Colon (tissue), 2 donors: ENCODE data around the gene DLD.
"Not testable (repeated sequence)": the region's sequence is repeated elsewhere in the genome, so short reads cannot be mapped to it uniquely, and the experiment has no call there.

Experiments used
- FAIRE-seq: peaks from 2 replicates; lab custom pipeline; 2012; peaks lifted over from hg19 to GRCh38; lab: Jason Lieb, UNC
- donor health status: control.
- donor health status: control.

The DLD gene

DNA sequence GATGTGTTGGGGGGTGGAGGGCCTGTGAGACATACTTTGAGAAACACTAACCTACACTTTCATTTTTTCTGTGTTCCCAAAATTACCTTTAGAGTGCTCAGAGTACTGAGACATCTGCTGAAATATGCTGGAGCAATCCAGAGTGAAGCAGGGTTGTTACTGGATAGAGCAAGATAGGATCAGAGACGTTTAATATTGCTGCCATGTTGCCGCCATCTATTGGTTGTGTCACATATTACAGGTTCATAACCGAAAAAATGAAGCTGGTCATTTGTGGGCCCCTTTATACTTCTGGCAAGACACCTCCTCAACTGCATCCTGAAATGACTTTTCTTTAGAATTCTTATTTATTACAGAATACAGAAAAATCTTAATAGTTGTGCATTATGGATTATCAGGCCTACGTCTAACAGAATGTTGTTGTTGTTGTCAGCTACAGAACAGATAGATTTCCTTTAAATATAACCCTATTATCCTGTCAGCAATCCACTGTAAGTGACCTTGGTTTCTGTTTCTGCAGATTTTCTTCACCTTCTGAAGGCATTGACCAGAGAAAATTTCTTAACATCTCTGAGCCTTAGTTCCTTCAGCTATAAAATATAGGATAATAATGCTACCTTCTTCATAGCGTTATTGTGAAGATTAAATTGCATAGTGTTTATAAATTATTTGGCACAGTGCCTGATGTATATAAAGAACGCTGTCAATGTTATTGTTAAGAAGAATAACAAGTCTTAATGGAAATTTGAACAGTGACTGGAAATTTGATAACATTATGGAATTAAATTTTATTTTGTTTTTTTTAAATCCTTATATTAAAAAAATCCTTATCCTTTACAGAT lies 16.2 kb upstream of the DLD start:
- FAIRE-seq, result peak; percentile 28

DNA sequence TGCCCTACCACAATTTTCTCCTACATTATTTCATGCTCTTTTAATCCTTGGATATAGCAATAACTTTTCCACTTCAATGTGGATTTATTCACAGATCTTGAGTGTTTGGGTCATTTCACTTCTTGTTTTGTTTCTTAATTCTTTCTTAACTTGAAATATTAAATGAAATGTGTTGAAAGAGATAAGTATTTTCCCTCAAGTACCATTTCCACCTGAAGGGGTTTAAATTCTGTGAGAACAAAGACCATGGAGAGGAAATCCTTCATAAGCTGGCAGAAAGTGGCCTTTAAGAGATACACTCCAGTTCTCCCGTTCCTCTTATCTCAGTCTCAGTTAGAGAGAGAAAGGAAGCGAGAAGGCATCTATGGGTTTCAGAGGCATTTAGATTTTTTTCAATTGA lies 14.1 kb upstream of the DLD start:
- FAIRE-seq, result no peak

DNA sequence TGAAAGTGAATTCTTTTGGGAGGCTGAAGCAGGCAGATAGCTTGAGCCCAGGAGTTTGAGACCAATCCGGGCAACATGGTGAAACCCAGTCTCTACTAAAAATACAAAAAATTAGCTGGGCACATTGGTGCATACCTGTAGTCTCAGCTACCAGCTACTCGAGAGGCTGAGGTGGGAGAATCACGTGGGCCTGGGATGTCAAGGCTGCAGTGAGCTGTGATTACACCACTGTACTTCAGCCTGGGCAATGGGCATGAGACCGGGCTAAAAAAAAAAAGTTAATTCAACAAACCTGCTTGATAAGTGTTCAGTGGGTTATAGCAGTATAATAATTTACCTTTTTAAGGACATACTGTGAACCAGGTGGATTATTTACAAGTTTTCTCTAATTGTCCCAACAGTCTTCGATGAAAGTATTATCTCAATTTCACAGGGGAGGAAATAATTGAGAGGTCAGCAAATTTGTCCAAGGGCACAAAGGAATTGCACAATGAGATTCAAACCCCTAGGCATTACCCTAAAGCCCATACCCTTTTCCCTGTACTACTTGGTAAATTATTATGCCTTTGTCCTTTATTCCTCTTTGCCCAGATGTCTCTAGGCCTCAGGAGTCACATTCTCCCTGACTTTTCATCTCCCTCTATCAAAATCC lies 13.1 kb upstream of the DLD start:
- no peak for FAIRE-seq

DNA sequence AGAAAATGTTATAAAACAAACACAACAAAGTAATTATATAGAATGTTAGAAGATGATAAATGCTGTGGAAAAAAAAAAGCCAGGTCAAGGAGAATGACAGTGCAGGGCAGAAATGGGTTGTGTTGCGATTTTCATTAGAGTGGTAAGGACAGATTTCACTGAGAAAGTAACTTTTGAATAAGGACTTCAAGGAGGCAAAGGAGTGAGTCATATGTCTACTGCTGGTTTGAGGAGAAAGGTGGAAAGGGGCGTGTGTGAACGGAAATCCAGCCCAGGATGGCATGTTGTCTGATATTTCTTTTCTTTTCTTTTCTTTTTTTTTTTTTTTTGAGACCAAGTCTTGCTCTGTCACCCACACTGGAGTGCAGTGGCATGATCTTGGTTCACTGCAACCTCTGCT lies 12.3 kb upstream of the DLD start:
- FAIRE-seq, result no peak

DNA sequence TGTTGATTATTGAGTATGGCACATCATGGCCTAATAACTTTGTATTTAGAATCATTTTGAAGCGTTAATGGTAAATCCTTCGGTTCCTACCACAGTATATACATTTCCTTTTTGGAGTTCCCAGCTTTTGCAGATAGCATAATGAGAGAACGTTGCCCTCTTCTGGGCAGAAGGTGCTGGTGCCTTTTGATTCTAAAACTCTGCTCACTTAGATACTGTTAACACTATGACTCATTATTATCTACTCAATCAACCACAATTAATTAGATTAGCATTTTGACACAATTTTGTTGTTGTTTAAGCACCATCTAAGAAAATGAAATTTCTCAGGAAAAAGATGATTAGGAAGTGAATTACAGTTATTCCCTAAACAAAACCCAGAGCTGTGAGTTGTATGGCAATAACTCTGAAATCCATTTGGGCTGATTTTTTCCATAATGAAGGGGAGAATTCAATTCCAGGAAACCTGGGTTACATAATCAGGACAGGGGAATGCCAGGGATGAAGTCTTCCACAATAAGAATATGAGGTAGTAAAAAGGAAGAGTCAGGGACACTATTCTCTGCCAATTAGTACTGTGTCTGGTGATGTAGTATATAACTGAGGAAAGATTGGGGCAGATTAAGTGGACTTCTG lies 11.5 kb upstream of the DLD start:
- FAIRE-seq, result no peak

DNA sequence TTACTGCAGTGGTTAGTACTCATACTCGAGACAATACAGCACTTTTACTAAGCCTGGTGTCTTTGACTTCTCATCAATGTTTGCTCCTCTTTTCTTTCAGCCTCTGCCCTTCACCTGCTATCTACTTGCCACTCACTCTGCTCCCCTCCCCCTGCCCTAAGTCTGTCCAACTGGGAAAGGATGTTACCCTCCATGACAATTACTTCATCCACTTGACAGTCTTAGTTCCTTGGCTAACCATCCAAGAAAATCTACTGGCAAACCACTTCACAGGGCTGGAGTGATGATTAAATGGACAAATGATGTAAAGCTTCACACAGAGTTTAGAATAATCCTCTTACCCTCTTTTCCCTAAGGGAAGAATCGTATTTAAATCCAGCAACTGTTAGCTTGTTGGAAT lies 8.2 kb upstream of the DLD start:
- no peak for FAIRE-seq

DNA sequence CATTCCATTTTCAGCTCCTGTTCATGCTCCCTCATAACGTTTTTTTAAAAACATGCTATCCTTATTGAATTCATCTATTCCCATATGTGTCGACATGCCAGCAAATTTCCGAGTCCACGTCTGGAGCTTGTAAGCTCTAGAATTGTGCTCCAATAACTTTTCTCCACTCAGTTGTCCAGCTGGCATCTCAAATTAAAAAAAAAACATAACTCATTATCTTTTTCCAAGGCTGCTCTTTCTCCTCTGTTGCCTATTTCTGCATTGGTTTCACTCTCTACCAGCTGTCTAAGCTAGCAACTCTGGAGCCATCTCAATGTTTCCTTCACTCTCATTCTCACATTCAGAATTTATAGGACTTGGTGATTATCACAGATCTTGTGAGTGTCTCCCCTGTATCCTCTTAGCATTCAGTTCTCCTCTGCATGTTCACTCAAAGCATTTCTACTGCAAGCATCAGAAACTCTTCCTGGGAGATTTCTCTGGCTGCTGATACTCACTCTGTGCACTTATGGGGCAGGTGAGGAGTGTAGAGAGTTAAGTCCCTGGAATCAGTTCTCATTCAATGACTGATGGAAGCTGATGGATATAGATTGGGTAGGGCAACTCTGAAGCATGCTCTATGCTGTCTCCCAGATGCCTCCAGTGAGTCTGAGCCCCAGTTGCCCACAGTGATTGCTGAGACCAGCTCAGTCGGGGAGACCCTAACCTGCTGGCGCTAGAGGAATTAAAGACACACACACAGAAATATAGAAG lies 6.7 kb upstream of the DLD start:
- FAIRE-seq, result no peak

DNA sequence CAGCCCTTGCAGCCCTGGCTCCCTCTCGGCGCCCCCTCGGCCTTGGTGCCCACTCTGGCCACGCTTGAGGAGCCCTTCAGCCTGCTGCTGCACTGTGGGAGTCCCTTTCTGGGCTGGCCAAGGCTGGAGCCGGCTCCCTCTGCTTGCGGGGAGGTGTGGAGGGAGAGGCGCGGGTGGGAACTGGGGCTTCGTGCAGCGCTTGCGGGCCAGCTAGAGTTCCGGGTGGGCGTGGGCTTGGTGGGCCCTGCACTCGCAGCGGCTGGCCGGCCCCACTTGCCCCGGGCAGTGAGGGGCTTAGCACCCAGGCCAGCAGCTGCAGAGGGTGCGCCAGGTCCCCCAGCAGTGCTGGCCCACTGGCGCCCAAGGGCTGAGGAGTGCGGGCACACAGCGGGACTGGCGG lies 3.2 kb upstream of the DLD start:
- not testable (repeated sequence) for FAIRE-seq

DNA sequence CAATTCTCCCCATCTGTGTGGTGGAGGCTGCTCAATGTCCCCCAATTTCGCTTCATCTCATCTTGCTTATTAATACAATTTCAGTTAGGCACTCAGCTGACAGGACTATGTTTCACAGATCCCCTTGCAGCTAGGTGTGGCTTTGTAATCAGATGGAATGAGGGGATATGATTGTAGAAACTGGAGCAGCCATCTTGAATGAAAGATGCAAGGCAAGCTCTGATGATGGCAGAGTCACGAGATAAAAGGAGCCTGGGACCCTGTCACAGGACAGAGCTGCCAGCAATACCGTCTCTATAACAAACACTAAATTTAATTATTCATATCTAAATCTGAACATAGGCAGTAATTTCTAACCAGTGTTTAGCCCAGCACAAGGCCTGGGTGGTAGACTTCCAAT lies 991 bp upstream of the DLD start:
- no peak for FAIRE-seq

DNA sequence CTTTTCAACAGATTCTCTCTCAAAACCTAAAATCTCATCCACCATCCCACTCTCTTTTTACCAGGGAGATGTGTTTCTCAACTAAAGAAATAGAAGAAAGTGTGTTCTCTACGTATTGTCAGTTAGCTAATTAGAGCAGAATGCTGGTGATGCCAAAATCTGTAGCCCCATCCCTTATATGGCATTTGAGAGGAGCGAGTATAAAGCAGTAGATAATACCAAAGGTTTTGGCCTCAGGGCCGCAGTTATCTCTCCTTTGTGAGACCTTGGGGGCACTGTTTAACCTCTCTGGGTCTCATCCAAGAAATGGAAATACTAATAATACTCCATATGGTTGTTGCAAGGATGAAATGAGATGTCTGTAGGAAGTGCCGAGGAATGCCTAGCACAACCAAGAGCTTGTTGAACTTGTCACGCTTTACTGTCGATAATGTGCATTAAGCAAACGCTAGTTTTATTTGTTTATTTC lies 456 bp upstream of the DLD start:
- no peak for FAIRE-seq

DNA sequence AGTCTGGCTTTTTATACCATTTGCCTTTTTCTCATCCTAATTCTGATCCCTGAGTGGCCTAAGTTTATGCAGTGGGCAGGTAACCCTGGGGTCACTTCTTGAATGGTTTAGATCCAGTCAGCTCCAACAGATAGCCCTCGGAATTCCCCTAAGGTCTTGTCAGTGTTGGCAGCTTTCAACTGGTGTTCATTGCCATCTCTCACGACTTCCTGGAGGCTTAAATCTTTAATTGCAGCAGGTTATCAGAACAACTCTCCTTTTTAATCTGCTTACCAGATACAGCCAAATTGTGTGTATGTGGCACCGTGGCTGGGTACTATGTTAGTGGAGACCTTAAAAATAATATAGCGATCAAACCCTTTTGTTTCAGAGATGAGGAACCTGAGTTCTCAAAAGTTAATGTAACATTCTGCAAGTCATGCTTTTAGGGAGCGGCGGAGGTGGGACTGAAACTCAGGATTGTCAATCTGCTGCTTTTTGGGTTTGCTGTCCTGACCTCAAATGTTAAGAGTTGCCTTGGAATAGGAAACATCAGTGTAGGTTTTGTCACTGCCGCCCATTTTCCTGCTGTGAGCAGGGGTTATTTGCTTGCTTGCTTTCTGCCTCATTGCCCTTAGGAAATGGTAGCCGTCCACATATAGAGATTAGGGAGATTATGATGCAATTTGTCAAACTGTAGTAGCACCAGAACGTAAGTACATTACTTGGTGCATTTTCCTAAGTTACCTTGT lies 818 bp downstream of the DLD start:
- FAIRE-seq, result no peak

DNA sequence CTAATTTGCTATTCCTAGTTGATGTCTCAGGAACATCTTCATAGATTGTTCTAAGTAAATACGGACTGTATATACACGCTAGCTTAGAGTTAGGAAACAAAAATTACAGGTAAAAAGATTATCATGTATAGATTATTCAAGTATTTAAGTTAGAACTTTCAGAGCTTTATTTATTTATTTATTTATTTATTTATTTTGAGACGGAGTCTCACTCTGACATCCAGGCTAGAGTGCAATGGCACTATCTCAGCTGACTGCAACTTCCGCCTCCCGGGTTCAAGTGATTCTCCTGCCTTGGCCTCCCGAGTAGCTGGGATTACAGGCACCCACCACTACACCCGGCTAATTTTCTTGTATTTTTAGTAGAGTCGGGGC lies 1.4 kb downstream of the DLD start:
- not testable (repeated sequence) for FAIRE-seq

DNA sequence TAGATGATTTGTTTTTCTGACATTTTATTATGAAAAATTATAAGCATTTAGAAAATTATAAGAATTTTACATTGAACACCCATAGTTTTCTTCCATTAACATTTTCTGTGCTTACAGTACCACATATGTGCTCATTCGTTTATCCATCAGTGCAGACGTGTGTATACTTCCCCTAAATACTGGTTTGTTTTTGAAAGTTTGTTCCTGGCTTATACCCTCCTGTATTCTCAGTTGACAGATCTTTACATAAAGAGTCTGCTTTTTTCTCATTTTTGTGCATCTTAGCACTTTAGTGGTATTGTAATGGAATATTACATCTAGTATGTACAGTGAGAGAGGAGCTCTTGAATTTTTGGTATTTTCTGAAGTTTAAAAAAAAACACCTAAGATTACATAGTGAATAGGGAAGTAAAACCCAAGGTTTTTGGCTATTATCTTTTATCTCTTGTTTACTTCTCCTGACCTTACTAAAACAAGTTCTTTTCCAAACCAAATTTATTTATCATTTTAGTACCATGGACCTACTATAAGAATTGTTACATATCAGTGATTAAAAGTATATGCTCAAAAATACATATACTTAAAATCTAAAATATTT lies 8.1 kb downstream of the DLD start:
- FAIRE-seq, result peak; percentile 14

DNA sequence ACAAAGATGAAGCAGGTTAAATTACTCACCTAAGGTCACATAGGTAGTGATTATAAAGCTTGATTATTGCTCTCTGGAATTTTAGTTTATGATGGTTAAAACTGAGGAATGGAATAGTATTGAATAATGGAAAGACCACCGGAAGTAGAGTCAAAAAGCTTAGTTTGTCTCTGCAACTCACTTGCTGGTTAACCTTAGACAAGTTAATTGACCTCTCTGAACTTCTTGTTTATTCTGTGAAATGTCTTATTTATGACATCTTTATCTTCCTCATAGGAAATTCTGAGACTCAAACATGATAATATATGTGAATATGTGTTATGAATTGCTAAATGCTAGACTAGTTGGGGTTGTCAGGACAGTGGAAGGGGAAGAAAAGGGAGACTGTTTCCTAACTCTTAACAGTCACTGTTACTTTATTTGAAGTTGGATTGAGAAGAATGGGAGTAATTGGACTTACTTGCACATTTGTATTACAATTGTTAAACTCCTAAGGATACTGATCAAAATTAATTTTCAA lies 9.6 kb downstream of the DLD start:
- FAIRE-seq, result no peak

DNA sequence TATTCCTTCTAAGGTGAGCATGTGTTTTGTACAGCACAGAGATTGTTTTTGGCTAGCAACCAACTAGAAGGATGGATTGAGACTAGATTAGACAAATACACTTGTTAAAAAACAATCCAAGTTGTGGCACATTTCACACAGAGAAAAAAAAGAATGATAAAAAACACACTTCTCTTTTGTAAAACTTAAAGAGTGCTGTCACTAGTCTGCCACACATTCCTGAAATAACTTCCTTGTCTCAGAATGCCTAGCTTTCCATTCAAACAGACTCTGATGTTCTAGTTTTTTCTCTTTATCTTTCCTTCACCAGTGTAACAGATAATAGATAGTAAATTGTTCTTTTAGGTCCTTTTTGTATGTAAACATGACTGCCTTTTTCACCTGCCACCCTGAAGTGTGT lies 11.4 kb downstream of the DLD start:
- no peak for FAIRE-seq

DNA sequence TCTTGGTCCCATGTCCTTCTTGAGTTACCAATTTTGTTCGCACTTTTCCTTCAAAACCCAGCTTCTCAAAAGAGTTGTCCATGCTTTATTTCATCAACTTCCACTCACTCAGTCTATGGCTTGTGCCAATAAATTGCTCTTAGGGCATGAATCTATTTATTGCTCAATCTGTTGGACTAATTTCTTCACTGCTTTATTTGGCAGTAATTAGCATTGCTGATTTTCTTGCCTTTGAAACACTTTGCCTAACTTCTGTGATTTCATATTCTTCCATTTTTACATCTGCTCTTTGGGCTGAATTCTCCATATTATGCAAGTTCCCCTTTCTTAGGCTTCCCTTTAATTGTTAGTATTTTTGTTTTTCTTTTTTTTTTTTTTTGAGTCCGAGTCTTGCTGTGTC lies 16.8 kb downstream of the DLD start:
- FAIRE-seq, result no peak

DNA sequence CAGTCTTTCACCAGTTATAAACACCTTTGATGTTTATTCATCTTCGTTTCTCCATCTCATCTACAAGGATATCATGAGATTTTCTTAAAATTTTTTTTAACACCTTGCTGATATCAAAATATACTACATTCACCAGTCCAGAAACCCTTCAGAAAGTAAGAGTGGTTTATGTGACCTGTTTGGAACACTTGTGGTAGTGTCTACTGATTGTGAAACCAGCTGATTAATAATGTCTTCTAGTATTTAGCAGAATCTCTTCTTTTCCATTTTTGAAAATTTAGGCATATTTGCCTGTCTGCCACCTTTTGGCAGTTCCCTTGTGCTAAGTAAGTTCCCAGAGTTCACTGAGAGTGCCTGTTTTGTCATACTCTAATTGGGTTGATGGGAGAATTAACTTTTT lies 18.5 kb downstream of the DLD start:
- FAIRE-seq, result no peak

DNA sequence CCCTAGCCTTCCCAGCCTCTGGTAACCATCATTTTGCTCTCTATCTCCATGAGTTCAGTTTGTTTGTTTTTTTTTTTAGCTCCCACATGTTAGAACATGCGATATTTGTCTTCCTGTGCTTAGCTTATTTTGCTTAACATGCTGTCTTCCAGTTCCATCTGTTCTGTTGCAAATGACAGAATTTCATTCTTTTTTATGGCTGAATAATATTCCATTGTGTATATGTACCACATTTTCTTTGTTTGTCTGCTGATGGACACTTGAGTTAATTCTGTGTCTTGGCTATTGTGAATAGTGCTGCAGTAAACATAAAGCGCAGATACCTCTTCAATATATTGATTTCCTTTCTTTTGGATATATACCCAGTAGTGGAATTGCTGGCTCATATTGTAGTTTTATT lies 21.0 kb downstream of the DLD start:
- FAIRE-seq, result no peak

DNA sequence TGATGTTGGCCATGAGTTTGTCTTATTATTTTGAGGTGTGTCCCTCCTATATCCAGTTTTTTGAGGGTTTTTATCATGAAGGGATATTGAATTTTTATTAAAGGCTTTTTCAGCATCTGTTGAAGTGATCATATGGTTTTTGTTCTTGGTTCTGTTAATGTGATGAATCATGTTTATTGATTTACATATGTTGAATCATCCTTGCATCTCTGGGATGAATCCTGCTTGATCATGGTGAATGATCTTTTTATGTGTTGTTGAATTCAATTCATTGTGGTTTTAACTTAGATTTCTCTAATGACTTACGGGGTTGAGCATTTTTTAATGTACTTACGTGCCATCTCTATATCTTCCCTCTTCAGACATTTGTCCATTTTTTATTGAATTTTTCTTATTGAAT lies 22.9 kb downstream of the DLD start:
- FAIRE-seq, result no peak

DNA sequence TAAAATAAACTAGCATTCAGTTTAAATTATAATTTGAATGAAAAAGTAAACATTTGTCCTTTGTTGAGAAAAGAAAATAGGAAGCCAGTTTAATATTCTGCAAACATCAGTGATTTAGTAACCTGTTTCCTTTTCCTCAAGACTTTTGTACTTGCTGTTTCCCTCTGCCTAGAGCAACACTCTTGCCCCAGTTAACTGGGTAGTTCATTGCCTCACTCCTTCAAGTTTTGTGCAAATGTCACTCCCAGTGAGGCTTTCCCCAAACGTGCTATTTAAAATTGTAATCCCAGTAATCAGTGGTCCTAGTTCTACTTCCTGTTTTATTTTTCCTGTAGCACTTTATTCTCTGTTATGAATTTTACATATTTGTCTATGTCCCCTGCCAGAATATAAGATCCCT lies 23.8 kb downstream of the DLD start:
- FAIRE-seq, result no peak

DNA sequence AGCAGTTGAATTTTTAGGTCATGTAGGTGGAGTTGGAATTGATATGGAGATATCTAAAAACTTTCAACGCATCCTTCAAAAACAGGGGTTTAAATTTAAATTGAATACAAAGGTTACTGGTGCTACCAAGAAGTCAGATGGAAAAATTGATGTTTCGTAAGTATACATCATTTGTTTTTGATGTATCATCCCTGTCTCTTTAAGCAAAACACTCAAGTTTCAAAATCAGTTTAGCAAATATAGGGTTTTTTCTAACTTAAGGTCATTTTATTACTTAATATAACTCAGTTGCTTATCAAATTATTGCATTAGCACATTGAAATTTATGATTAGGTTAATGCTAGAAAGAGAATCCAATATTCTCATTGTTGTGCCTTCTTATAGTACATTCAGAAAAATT lies 24.6 kb downstream of the DLD start:
- FAIRE-seq, result no peak
